C4-2B (cell line): ENCODE data around the gene AMOT.

Source experiments
- ZFX ChIP-seq: fragments of 450-650 bp; IDR thresholded peaks from 2 replicates; pipeline ENCODE4 v1.6.1; 2017
- TF ChIP-seq, protein P1 (sequence below): fragments of 450-650 bp; conservative IDR thresholded peaks from 2 replicates; pipeline ENCODE4 v1.5.1; 2017; ENCODE audit warnings: mild to moderate bottlenecking

GRCh38 chrX:112840382-112841113 lies at the start of gene AMOT:
- TF ChIP-seq ZFX, result no peak
- TF ChIP-seq, protein P1, sequence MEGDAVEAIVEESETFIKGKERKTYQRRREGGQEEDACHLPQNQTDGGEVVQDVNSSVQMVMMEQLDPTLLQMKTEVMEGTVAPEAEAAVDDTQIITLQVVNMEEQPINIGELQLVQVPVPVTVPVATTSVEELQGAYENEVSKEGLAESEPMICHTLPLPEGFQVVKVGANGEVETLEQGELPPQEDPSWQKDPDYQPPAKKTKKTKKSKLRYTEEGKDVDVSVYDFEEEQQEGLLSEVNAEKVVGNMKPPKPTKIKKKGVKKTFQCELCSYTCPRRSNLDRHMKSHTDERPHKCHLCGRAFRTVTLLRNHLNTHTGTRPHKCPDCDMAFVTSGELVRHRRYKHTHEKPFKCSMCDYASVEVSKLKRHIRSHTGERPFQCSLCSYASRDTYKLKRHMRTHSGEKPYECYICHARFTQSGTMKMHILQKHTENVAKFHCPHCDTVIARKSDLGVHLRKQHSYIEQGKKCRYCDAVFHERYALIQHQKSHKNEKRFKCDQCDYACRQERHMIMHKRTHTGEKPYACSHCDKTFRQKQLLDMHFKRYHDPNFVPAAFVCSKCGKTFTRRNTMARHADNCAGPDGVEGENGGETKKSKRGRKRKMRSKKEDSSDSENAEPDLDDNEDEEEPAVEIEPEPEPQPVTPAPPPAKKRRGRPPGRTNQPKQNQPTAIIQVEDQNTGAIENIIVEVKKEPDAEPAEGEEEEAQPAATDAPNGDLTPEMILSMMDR, result no peak
